Myocyte (in vitro differentiated cells): ENCODE measurements around the gene CBX1. TPM values are rescaled to one million over a fixed set of nuclear protein-coding genes. Genes with fewer than 3 reads are reported as not detected.
A peak's percentile ranks its signal among the peaks of the same experiment; 100 is the strongest.
"Not testable (repeated sequence)": the region's sequence is repeated elsewhere in the genome, so short reads cannot be mapped to it uniquely, and the experiment has no call there.

Experiments
- DNase-seq: peaks from one replicate; pipeline ENCODE4 v3.0.0-alpha.2; 2012; ENCODE audit warnings: low read depth
- total RNA-seq: library from RNA; depleted of rRNA; stranded (reverse); fragments of >200 nt; gene quantifications from 2 replicates; pipeline ENCODE4 v1.2.3, GENCODE V29; 2014

The CBX1 gene
- total RNA-seq, 1 donor from 2014 or later, result 66.4 TPM

DNA sequence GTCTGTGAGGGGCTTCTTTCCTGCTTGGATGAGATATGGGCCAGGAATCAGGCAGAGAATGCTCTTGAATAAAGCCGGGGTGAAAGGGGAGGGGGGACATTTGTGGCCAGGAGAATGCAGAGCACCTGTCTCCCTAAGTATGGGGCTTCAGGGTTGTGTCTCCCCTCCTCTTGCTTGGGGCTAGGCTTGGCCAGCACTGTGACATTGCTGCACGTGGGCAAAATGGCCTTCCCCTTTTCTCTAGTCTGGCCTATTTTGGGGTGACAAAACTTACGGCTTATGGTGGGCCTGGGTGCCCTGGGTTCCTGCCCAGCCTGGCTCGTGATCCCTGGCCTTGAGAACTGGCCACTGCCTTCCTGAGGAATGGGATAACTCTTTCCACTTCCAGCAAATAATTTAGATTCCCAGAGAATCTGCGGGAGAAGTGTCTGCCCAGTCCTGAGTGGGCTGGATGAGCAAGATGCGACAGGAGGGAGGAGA, 47.5 kb downstream of the CBX1 start:
- no peak for DNase-seq

DNA sequence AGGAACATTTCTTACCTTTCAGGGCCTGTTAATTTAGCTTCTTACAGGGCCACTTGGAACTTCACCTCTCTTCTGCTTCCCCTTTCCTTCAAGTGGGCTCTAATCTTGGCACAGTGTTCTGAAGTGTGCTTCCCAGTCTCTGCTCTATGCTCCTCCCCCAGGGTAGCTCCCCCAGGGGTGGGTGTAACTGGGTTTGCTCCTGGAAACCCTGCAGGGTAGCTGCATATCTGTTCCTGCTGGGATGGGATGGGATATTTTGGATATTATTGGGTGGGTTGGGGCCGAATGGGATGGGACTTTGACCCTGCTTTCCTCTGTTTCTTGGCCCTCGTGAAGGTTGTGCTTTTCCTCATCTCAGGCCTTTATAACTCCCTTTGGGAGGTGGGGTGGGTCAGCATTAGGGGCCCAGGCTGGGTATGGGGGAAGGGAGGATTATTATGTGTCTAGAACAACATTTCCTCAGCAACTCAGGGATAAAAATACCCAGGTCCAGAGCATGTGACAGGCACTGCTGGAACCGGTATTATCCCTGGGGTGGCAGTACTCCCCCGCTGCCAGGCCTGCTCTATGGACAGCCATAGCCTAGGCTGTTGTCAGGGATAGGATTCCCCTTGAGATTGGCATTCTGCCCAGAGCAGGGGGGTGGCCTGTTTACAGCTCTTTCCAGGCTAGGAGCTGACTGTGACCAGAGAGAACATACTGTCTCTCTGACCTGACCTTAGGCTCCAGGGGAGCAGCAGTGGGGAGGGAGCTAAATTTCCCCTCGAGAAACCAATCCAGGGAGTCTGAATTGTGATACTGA, 48.1 kb downstream of the CBX1 start:
- peak; percentile 90 for DNase-seq

DNA sequence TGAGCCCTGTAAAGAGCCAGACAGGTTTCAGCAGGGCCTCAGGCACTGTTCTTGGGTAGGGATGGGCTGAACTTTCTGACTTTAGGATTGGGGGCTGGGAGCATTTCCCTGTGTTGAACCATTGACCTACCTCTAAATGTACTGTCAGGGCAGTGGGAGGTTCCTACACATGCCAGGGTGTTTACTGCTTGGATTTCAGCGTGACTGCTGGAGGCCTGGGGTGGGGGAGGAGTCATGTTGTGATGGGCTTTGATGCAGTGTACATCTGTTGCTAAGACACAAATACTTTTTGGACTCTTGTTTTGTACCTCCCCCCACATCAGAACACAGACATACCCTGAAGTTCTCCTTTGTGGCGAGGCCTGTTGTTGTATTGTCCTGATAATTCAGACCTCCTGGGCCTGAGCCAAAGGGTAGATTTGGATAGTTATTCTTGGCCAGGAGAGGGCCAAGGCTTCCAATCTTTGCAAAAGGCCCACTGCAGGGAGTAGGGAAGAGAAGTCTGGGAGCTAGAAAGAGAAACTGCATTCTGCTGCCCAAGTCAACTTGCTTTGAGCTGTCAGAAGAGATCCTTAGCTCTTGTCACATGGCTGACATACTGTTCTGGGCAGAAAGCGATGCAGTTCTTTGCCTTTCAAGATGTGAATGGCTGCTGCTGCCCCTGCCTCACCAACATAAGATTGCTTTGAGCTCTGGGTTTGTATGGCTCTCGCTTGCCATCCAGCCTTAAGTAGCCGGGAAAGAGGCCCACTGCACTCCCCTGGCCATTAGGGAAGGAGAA, 49.4 kb downstream of the CBX1 start:
- peak; percentile 95 for DNase-seq

DNA sequence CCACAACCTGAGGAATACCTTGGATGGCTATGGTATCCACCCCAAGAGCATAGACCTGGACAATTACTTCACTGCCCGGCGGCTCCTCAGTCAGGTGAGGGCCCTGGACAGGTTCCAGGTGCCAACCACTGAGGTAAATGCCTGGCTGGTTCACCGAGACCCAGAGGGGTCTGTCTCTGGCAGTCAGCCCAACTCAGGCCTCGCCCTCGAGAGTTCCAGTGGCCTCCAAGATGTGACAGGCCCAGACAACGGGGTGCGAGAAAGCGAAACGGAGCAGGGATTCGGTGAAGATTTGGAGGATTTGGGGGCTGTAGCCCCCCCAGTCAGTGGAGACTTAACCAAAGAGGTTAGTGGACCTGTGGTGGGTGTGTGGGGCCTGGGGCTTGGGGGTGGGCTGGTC, 50.0 kb downstream of the CBX1 start:
- DNase-seq, result no peak

DNA sequence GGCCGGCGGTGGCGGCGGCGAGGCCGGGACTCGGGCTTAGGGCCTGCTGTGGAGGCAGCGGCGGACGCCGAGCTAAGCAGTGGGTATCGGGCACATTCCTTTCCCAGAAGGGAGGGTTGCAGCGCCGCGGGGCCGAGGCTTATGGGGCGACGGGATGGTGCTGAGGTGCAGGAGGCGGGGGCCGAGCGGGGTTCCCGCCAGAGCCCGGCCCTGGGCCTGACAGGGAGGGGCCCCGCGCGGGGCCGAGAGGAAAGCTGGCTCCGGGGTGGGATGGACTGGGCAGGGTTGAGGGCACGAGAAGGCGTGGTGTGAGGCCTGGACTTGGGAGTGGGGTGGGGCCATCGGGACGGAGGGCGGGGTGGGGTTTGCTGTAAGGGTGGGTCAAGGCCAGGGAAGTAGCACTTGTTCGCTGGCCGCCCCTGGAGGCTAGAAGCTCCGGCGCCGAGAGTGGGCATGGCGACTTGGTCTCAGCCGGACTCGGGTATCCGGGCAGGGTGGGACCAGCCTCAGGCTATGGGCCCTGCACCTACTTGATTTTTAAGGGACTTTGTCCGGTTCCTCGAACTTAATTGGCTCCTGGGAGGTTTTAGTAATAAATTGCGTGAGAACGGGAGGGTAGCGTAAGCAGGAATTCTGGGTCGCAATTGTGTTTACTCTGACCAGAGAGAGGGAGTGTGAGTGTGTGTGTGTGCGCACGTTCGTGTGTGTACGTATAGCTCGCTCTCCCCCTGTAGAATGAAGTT, 52.7 kb downstream of the CBX1 start:
- peak; percentile 97 for DNase-seq

DNA sequence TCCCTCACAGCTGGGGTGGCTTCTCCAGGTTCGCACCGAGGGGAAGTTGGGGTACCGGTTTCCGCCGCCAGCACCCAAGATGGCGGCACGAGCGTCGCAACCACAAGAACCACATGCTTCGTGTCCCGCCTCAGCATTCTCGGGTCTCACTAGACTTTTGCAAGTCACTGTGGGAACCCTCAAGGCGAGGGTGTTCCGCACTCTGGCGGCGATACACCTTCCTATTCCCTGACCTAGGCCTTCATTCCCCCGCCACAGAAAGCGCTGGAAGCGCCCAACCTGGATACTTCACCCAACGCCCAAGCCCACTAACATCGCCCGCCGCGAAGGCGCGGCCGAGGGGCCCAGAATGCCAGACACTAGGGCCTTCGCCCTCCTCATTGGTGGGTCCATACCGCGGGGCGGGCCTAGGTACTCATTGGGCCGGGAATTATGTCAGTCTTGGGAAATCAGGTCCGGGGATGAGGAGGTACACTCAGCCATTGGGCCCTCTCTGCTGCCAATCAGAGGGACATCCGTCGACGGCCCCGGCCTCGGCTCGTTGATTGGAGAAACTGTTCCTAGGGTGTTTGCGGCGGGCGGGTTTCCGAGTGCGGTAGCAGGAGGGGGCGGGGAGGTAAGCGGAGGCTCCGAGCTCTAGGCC, 53.4 kb downstream of the CBX1 start, which contains the start of gene NFE2L1:
TSS of gene NFE2L1 (plus strand) at position 619 of the 643 bp plus-strand sequence. CDS start 2,760 bp downstream, outside the sequence.
- DNase-seq, result peak; percentile 100

DNA sequence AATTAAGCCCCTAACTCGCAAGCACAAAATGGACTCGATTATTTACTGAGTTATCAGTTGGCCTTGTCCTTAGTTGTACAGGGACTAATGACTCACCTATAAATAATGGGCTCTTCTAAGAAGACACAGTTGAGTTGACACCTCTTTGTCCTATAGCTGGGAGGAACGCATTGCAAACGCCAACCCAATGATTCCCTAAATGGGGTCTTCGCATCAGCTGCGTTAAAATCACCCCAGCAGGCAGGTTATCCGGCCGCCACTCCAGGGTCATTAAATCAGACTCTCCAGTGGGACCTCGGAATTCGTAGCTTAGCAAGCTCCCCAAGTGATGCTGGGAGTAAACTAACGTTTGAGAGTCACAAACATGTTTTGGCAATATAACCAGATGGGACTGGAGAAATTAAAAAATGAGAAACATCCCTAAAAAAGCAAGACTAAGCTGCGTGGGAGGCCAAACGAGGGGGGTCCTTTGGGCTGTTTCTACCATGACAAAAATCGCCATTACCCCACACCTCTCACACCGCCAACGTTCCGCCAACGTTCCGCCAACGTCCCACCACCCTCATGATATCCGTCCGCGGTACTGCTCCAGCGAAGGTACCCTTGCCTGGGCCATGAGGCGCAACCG, 54.1 kb downstream of the CBX1 start:
- peak; percentile 47 for DNase-seq

DNA sequence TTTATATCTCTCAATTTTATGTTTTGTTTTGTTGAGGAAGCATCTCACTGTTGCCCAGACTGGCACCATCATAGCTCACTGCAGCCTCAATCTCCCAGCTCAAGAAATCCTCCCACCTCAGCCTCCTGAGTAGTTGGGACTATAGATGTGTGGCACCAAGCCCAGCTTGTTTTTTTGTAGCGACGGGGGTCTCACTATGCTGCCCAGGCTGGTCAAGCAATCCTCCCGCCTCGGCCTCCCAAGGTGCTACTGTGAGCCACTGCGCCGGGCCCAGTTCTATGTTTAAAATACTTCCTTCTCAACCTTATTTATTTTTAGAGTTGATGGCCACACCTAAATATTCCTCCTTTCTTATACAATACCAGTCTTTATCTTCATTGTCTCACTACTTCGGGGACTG, 55.0 kb downstream of the CBX1 start:
- no peak for DNase-seq

DNA sequence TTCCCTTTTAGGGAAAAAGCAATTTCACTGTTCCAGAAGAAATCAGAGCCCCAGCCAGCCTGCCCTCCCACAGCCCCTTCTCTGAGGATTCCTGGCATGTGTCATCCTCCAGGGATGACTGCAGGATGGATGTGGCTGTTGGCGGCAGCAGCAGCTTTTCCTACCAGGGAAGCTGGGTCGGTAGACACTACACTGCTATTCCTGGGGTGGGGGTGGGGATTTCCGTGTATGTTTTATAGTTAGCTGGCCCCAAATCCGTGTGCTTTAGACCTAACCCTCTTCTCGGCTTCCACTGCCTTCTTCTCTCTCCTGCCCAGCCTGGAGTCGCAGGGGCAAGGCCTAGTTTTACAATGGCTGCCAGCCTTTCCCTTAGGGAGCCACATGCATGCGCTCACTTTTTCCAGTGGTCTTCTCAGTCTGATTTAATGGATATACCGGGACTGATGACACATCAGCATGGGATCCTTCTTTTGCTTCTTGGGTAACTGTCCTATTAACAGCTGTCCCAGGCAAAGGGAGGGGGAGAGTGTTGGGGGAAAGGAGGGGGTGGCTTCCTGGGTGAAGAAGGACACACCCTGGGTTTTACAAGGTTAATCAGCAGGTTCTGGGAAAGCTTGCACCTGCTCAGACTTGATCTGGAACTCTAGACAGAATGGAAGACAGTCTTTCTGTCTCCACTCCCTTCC, 55.8 kb downstream of the CBX1 start:
- DNase-seq, result peak; percentile 99

DNA sequence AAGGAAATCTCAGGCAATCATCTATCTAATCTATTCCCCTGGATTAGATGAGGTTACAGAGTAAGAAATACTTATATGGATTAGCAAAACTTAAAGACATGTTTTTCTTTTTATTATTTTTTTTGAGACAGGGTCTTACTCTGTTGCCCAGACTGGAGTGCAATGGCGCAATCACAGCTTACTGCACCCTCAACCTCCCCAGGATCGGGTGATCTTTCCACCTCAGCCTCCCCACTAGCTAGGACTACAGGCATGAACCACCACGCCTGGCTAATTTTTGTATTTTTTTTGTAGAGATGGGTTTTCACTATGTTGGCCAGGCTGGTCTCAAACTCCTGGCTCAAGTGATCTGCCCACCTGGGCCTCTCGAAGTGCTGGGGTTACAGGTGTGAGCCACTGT, 56.4 kb downstream of the CBX1 start:
- no peak for DNase-seq

DNA sequence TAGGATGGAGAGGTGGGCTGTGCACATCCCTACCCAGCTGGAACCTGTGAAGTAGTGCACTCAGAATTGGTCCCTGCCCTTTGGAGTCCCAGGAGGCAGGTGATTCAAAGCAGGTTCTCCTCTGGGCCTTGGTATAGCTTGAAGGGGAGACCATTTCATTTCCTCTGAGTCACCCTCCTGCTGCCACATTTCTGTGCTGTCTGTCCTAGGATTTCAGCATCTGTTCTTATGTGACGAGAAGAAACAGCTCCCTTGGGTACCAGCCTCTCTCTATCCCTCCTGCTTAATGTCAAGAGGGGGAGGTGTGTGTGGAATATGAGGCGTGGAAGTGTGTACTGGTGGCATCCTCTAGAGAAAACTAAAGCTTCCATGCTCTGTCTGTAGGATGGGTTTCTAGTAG, 58.1 kb downstream of the CBX1 start:
- DNase-seq, result peak; percentile 67

DNA sequence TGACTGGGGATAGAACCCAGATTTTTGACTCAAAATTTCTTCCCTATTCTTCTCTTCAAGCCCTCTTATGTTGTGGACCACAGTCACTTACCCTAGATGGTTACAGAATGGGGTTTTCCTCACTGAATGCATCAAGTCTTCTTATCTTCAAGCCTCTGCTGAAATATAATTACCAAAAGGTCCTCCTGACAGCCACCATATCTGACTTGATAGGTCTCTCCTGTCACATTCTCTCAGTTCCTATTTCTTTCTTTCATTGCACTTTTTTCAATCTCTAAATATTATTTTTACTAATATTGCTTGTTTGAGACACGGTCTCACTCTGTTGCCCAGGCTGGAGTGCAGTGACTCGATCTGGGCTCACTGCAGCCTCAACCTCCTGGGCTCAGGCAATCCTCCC, 62.6 kb downstream of the CBX1 start:
- no peak for DNase-seq

DNA sequence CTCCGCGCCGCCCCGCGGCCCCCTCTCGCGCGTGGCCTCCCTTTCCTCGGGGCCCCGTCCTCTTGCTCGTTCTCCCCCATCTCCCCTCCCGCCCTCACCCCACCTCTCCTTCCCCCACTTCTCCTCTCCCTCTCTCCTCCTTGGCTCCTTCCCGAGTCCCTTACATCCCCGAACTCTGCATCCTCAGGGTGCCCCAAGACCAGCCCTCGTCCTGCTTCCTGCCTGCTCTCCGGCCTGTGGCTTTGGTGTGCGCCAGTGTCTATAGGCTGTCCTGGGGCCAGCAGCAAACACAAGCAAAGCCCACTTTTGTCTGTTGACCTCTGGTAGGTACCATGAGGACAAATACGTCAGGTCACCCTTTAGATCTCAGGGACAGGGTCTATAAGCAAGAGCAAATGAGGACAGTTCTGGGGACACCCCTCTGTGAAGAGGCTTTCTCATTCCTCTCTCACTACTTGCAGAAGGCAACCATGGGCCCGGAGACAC, 63.4 kb downstream of the CBX1 start:
- peak; percentile 34 for DNase-seq

DNA sequence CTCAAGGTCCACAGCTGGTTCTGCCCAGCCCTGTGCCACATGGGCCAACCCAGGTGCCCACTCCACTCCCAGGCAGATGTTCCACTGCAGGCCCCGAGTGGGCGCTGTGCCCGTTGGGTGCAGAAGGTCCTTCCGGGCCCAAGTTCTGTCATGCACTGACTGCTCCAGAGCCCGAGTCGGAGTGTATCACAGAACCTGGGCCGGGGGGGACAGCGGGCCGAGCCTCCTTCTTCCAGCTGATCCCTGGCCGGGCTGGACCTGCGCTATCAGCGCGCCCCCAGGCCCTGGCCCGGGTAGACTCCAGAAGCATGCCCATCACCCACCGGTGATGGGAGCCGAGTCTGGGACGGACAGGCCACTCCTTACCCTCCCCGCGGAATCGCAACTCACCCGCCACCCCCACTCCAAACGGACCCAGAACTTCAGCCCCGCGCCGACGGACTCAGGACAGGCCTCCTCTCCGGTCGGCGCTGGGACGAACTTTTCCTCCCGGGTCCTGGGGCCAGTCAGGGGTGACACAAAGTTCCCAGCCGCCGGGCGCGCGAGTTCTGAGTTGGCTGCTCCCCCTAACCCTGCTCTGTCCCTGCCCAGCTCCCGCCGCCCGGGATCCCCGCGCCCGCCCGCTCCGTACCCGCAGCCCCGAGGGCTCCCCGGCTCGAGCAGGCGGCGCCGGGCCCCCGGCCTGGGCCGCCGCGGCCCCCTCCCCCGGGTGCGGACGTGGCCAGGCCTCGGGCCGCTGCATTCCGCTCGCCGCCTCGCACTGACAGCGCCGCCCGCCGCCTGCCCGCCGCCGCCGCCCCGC, 64.0 kb downstream of the CBX1 start, which contains the start of gene COPZ2:
TSS of gene COPZ2 (minus strand) at position 762 of the 802 bp plus-strand sequence. CDS start at position 742, 20 bp downstream.
- DNase-seq, result peak; percentile 77

DNA sequence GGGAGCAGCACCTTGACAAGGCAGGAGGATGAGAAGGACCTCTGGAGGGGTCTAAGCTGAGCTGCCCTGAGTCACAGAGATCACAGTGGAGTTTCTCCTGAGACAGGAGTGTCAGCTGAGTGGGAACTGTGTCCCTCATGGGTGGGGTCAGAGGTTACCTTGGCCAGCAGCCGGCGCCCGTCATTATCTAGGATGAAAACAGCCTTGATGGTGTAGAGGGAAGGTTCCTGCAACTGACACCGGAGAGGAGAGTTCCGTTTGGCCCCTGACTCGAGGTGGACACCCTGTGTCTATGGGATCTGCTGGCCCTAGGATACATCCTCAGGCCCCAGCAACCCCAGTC, 64.6 kb downstream of the CBX1 start:
- DNase-seq, result no peak

DNA sequence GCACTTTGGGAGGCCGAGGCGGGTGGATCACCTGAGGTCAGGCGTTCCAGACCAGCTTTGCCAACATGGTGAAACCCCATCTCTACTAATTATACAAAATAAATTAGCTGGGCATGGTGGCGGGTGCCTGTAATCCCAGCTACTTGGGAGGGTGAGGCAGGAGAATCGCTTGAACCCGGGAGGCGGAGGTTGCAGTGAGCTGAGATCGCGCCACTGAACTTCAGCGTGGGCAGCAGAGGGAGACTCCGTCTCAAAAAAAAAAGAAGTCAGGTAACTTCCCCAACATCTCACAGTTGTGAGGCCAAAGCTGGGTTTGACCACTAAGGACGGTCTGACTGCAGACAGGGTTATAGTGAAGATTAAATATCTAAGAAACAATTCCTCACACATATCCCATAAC, 66.5 kb downstream of the CBX1 start:
- not testable (repeated sequence) for DNase-seq

DNA sequence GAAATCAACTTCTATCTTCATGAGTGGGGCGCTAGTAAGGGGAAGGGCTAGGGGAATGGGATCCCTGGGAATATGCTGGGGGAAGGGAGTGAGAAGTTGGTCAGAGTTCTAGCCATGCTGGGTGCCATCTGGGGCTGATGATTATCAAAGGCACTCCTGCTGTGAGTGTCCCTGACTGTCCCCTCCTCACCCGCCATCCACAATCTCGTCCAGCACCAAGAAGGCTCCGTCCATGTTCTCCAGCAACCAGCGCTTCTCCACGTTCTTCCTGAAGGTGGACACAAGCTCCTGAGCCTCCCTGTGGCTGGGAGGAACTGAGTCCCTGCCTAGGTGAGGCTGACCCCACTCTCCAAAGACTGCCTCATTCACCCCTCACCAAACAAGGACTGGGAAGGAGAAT, 69.3 kb downstream of the CBX1 start:
- no peak for DNase-seq

DNA sequence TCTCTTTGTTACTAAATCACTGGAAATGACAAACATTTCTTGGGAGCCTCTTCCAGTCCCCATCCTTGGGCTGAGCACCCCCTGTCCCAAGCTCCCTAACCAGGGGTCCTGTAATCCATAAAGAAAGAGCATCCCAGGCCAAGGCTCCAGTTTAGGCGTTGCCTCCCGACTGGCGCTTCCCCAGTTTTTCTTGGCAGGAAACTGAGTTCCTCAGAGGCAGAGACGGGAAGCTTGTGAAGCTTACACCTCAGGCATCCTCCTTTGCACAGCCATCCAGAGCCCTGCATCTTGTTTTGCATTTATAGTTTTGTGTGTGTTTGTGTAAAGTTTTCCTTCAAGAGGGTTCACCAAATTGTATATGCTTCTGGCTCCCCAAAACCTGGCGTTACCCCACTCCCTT, 70.7 kb downstream of the CBX1 start:
- DNase-seq, result no peak

DNA sequence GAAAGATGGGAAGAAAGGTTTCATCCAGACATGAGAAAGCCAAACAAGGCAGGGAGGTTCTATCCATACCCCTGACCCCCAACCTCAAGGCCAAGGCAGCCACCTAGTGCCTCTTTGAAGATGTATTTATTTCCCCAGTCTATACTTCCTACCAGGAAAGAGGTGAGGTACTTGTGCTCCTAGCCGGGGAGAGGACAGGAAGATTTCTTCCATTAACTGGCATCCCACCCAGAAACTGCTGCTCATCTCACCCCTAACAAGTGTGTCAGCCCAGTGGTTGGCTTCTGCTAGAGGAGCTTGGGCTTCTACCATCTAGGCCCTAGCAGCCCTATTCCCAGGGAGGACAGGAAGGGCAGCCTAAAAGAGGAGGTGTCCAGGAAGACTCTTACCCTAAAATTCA, 72.5 kb downstream of the CBX1 start:
- no peak for DNase-seq
